ENCODE data around the gene MYO15A.

GRCh38 chr17:18185832-18186626 lies 77.5 kb downstream of the MYO15A start:
- TF ChIP-seq CTCF (optimal IDR thresholded peaks at IDR 0.05 in 1 of 3, IDR thresholded peaks at IDR 0.05 in 1 of 3, conservative IDR thresholded peaks at IDR 0.05 in 1 of 3; ENCODE audit: extremely low read depth in 1 of 3, insufficient read depth in 2 of 3, low read length in 3 of 3) (no peak), EZH2 (IDR thresholded peaks at IDR 0.05; ENCODE audit: low read length) (no peak)

Data from keratinocyte (primary cell).